Measurements from ENCODE around the gene FGB.

- TF ChIP-seq, protein P1, sequence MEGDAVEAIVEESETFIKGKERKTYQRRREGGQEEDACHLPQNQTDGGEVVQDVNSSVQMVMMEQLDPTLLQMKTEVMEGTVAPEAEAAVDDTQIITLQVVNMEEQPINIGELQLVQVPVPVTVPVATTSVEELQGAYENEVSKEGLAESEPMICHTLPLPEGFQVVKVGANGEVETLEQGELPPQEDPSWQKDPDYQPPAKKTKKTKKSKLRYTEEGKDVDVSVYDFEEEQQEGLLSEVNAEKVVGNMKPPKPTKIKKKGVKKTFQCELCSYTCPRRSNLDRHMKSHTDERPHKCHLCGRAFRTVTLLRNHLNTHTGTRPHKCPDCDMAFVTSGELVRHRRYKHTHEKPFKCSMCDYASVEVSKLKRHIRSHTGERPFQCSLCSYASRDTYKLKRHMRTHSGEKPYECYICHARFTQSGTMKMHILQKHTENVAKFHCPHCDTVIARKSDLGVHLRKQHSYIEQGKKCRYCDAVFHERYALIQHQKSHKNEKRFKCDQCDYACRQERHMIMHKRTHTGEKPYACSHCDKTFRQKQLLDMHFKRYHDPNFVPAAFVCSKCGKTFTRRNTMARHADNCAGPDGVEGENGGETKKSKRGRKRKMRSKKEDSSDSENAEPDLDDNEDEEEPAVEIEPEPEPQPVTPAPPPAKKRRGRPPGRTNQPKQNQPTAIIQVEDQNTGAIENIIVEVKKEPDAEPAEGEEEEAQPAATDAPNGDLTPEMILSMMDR (IDR thresholded peaks at IDR 0.05) = no peak
- TF ChIP-seq REST (IDR thresholded peaks at IDR 0.05; ENCODE audit: insufficient read depth in 1 of 2, low read depth in 2 of 2, low read length in 1 of 2) (no peak), POLR2AphosphoS5 (IDR thresholded peaks at IDR 0.05; ENCODE audit: low read depth, low read length) (no peak)
These were observed 29.1 kb downstream of the FGB start for GRCh38 chr4:154591890-154592289.
